GM18520 (cell line): ENCODE measurements around the gene C5orf15.
"Not testable (repeated sequence)": the region's sequence is repeated elsewhere in the genome, so short reads cannot be mapped to it uniquely, and the experiment has no call there.

ENCODE experiments used
- ATAC-seq: cut with Tn5 transposase; IDR thresholded peaks from one replicate; pipeline ENCODE4 v1.9.1; 2021; ENCODE audit not compliant: unreplicated experiment

Gene C5orf15

DNA sequence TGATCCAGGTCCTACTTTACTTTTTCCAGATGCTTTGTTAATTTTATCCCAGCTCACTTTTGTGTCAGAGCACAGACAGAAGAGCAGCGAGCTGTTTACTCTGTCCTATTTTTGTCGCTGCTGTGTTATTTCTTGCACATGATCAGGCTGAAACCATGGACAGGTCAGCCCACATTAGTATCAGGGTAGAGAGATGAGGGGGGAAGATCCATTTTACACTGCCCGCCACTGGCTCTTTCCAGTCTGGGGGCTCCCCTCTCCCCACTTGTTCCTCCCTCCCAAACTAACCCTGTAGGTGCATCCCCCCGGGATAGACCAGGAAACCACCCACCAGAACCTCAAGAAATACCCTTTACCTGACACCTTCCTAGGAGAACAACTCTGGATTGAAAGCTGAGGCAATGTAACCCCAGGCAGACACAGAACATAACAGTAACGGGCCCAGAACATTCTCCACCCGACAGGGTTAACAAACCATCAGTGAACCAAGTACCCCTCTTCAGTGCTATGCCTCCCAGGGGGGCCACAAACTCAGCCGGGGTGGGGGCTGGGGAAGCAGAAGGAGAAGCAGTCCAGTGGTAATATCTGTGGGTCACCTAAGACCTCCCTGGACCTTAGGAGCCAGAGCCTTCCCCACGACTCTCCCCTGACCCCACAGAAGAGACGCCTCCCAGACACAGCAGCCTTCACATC lies 26.0 kb upstream of the C5orf15 start:
- ATAC-seq, result no peak

DNA sequence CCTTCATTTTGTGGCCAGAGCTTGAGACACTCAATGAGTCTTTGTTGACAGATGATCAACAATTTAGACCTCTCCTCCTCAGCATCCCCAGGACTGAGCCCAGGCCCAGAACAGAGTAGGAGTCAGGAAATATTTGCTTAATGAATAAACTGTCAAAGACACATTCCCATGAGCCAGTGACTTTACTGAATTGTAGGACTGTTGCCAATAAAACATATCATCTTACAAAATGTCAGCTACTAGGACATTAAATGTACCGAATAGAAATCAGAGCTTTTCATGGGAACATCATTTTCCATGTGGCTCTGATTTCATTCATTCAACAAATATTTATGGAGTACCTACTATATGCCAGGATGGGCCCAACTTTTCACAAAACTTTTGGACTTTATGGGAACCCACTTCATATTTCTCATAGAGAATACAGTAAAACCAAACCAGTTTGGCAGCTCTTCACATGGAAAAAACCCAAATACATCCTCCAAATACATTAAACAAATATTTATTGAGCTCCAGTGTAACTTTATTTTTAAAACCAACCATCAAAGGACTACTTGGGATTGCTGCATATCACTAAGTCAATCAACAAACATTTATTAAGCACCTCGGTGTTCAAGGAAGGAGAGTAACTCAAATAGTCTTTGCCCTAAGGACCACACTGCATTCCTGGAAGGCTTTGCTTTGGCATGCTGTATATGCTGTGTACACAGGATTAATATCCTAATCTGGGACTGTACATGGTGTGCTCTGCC lies 24.9 kb upstream of the C5orf15 start:
- ATAC-seq, result no peak

DNA sequence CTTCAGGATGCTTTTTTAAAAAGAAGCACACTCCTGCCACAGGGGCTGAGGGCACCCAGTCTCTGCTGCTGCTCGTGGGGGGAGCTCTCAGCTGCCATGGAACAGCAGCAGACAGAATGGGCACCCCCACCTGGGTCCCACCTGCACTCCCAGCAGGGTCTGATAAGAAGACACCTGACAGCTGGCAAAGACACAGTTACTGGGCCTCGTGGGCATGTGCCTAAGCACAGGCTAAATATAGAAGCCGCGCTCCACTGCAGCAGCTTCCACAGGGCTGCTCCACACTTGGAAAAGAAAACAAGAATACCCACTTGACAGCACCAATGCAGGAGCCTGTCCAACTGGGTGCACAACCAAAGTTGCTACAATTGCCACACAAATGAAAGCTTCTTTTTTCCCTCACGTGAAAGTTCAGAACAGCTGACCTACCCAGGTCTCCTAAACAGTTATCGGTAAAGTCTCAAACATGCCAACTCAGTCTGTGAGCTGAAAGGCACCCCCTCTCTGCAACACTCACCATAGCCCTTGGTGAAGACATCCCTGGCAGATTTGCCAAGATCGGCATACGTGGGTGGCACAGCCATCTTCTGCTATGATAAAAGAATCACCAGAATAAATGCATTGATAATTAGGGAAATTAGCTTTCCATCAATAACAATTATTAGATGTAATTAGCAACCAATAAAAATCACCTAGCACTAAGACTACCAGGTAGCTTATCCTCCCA lies 24.2 kb upstream of the C5orf15 start:
- ATAC-seq, result no peak

DNA sequence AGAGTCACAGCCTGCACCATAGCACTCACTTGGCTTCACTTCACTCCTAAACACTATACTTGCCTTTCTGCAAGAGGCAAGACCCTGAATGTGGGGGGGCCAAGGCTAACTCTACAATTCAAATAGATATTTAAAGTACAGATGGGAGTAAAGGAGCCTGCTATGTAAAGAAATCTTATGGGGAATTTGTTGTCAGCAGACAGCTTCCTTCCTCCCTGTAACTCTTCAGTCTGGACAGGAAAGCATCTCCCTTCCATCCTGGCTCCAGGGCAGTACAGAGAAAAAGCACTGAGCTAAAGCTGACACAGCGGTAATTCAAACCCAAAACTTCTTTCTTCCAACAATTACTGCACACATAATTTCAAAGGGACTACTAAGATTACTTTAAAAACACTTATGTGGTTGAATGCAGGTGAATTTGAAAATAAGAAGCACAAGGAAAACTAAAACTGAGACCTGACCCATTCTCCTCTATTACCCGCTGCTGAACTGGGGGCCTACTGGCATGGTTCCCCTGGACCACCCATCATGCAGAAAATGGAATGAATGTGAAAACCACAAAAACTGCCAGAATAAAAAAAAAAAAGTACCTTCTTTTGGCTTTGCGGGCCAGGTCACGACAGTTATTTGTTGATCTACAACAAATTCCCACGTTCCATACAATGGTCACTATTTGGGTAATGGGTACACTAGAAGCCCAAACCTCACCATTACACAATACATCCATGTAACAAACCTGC lies 22.9 kb upstream of the C5orf15 start:
- no peak for ATAC-seq

DNA sequence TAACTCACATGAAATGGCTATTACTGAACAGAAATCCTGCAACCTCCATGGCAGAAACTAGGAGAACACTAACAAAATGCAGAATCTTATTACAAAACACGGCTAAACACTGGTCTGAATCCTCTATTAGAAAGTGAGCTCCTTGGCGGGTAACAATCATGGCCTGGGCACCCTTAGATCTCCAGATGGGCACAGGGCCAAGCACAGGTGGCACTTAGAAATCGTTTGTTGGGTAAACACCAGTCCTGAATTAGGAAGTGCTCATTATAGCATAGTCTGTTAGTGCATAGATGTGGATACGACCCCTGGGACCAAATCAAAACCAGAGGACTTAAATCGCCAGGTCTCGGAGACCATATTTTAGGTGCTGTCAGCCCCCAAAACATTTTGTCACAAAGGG lies 22.0 kb upstream of the C5orf15 start:
- no peak for ATAC-seq

DNA sequence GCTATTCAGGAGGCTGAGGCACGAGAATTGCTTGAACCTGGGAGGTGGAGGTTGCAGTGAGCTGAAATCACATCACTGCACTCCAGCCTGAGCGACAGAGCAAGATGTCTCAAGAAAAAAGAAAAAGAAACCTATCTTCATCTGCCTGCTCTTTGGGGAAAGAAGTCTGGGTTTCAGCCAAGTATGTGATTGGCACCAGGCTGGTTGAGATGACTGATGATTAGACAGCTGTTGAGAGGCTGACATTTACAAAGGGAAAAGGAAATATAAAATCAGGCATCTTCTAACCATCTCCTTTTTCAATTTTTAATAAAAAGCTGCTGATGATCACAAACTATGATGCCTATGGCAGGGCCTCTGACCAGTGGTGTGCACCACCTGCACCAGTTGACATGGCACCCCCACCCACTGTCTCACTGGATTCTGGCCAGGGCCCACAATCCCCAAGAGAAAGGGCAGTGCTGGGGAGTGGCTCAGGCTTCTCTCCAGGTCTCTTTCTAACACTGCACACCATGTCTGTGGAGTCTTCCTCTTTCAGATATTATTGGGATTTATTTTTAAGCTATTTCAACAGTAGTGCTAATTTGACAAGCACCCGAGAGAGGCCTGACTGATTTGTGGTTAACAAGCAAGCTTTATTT lies 17.2 kb upstream of the C5orf15 start:
- no peak for ATAC-seq

DNA sequence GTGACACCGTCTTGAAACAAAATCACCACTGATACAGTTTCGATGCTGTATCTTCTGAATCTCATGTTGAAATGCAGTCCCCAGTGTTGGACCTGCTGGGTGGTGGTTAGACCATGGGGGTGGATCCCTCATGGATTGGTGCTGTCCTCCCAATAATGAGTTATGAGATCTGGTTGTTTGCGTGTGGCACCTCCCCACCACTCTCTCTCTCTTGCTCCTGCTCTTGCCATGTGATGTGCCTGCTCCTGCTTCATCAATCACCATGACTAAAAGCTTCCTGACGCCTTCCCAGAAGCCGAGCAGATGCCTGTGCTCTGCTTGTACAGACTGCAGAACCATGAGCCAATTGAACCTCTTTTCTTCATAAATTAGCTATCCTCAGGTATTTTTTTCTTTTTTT lies 15.2 kb upstream of the C5orf15 start:
- ATAC-seq, result no peak

DNA sequence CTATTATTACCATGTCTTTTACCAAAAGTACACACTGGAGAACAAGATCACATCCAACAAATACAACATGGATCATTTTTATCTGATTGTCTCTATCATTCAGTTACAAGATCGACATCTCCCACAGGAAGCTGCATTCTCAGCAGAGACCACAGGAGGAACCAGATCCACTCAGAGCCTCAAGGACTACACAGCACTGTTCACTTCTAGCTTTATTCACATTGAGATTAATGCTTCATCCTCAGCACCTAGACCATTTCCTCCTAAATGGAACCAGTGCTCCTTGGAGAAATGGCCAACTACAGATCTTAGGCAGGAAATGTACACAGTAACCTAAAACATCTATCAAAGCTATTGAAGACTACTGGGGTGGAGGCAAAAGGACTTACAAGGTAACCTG lies 13.3 kb upstream of the C5orf15 start:
- ATAC-seq, result no peak

DNA sequence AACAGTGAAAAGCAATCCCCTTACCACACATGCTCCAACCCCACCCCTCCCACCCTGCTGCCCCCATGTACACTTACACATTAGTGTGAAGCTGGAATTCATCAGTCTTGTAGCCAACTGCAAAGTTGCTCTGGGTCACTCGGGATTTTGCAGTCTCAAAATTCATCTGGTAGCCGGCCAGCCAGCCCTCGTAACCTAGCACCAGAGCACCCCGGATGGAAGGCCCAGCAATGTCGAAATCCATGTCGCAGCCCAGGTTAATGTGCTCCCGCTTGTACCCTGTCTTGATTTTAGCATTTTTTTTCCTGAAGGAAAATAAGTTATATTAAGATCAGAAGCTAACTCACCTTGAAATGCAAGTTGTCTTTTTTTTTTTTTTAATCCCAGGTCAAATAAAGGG lies 12.2 kb upstream of the C5orf15 start:
- ATAC-seq, result no peak

DNA sequence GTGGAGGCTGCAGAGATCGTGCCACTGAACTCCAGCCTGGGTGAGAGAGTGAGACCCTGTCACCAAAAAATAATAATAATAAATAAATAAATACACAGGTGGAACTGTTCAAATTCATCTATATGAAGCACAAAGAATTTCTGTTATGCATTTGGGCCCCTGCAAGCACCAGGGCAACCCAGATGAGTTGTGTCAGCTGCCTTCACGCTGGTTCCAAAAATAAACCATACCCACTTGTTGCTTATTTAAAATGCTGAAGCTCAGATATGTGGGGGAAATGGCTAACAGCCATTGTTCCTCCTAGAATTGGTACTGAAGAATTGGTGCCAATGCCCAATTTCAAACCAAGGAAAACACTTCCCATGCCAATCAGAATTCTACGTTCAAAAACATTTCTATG lies 10.5 kb upstream of the C5orf15 start:
- no peak for ATAC-seq

DNA sequence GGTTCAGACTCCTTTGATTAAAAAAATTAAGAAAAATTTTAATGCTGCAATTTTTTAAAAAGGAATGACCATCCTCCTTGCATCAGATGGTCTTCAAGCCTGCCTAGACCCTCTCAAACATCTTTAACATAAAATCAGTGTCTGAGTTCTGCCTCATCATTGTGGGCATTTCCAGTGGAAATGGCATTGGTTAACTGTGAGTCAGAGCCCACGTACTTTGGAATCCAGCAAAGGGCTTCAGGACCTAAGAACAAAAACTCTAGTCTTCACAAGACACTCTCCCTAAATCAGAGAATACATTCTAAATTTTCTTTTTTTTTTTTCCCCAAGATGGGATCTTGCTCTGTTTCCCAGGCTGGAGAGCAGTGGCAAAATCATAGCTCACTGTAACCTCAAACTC lies 9.4 kb upstream of the C5orf15 start:
- ATAC-seq, result no peak

DNA sequence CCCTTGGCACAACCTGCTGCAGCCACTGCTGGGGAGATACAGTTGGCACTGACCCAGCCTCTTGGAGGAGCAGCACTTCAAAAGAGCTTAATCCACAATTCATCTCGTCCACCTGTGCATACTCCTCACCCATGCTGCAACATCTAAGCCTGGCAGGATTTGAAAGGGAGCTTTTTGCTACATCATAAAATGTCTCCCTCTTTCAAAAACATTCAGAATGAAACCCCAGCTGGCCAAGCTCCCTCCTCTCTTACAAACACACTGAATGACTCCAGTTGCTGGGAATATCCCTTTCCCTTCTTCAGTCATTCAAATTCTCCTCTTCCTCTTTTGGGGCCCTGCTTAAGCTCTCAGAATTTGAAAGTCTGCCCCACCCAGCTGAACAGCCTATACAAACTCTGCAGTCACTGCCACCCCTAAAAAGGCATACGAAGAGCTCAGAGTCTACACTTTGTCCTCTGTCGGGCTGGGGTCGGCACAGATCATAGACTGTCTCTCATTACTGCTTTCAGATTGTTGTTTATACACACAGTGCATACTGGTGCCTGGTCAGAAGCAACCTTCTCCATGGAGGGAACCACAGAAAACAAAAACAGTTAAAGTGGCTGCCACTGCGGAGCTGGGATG lies 8.8 kb upstream of the C5orf15 start:
- no peak for ATAC-seq

DNA sequence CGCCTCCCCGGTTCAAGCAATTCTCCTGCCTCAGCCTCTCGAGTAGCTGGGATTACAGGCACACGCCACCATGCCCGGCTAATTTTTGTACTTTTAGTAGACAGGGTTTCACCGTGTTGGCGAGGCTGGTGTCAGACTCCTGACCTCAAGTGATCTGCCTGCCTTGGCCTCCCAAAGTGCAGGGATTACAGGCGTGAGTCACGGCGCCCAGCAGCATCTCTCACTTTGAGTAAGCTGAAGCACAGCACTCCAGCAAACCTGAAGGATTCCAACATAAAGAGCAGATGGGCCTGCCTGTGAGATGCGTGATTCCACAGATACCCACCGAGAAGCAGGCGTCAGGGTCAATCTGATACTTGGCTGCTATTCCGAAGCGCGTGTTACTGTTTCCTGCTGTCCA lies 7.1 kb upstream of the C5orf15 start:
- ATAC-seq, result not testable (repeated sequence)

DNA sequence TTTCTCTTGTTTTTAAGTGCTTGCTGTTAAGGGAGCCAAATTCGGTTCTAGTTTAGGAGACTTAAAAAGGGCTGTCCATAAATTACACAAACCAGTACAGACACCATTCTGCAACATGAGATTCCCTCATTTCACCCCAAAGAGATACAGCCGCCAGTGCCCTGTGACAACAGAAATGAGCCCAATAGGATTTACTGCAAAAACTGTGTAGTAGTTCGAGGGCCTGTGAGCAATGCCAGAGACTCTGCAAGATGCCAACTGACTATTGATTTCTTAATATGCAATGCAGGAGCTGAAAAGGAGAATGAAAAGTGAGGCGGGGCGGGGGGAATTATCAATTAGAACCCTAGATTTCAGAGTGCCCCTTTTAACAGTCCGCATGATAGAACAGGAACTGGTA lies 5.7 kb upstream of the C5orf15 start:
- no peak for ATAC-seq

DNA sequence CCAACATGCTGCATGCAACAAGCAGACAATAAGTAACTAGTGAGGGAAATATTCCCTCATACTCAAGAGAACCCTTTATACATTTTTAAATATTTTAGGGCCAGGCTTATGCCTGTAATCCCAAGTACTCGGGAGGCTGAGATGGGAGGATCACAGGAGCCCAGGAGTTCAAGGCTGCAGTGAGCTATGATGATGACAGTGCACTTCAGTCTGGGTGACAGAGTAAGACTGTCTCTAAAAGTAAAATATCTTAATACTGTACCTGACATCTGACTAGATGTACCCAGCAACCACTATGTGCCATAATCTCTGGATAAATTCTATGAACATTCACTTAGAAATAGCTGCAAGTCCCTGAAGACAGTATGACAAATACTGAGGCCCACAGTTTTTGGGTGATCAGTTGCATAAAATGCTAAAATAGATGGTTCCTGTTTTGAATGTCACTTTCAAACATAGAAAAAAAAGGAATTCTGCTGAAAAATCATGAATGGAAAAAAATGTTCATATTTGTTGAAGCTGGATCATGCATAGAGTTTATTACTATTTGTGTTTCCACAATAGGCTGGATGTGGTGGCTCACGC lies 2.0 kb upstream of the C5orf15 start:
- no peak for ATAC-seq

DNA sequence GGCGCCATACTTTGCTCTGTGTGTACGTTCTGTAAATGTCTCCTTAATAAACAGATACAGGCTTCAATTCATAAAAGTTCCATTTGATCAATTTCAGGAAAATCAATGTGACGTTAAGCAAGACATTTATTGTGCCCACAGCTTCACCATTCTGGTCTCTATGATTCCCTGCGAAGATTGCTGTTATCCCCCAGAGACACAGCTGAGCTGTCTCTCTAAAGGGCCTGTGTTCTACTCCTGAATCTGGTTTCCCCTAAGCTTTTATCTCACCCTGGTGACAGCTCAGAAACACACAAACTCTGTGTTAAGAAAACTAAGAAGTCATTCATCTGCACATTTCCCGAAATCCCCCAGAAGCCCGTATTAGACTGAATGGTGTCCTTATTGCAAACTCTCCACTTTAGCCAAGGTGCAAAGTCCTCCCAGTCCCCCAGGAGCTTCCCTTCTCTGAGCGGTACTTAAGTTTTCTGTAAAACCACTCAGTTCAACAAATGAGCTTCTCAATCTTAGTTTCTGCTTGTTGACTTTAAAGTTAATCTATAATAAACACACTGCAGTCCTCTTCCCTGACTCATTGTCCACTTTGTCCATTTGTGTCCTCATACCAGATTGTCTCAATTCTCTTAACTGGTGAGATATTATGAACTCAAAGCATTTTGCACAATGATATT lies 1.4 kb upstream of the C5orf15 start:
- ATAC-seq, result no peak

DNA sequence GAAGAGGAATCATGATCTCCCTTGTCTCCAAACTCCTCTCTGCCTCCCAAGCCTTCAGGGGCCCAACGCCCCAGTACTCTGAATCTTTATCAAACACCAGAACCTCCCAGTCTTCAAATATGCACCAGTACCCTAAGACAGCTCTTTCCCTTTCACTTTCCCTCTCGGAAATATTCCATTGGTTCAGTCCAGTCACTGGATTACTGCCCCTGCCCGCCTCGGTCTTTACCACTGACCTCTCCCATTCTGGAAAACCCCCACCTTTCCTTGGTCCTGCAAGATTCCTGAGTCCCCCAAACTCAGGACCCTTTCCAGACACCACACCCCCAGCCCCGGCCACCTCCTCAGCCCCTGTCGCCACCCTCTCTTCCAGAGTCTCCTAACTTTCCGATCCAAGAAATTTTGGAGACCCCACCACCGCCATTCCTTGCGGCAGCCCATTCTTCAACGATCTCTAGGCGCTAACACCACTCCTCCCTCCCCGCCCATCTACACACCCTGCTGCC lies 674 bp downstream of the C5orf15 start:
- ATAC-seq, result no peak

DNA sequence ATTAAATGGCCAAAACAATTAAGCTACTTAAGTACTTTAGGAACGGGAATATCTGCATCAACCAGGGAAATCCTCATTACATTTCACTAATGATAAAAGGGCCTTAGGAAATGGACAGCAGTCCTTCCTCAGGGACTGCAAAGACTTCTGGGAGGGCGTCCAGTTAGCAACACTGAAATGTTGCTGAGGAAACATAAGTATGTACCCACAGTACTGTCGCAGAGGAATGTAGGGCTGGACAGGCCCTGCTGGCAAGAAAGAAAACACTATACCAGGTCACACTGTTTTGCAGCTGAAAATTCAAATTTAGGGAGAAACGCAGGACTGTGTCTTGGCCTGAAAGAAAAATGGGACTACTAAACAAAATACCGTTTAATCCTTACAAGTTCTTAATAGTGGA lies 1.3 kb downstream of the C5orf15 start:
- ATAC-seq, result no peak

DNA sequence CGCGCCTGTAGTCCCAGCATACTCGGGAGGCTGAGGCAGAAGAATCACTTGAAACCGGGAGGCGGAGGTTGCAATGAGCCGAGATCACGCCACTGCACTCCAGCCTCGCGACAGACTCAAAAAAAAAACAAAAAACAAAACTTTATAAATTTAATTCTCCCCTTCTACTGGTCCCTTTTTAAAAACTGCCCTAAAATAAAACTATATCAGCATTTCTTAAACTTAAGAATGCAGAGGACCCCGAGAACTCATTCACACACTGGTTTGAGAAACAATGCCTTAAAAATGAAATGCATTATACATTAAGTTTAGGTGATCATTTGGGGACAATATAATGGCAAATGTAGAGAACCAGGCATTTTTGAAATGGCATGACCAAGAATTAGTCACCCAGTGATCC lies 2.3 kb downstream of the C5orf15 start:
- ATAC-seq, result no peak
